Measurements from ENCODE around the gene CEP128.

DNA sequence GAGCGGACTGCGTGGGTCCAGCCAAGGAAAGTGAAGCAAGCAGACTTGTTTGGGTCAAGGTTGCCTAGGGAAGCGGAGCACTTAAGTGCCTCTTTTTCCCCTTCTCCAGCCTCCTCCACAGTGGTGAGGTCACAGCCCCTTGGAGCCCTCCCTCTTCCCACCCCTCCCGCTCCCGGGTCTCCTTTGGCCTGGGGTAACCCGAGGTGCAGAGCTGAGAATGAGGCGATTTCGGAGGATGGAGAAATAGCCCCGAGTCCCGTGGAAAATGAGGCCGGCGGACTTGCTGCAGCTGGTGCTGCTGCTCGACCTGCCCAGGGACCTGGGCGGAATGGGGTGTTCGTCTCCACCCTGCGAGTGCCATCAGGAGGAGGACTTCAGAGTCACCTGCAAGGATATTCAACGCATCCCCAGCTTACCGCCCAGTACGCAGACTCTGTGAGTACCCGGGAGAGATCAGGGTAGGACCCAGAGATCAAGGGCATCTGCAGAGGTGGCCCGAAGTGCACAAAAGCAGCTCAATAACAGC lies 13.9 kb upstream of the CEP128 start, which contains the start of gene TSHR:
- no peak for TF ChIP-seq EZH2phosphoT487 (IDR thresholded peaks at IDR 0.05; ENCODE audit: insufficient read depth, low read depth)
- no peak for TF ChIP-seq EZH2 (IDR thresholded peaks at IDR 0.05; ENCODE audit: insufficient read depth, poor library complexity, severe bottlenecking)
